ENCODE measurements around the gene HDAC1.

Gene HDAC1

DNA sequence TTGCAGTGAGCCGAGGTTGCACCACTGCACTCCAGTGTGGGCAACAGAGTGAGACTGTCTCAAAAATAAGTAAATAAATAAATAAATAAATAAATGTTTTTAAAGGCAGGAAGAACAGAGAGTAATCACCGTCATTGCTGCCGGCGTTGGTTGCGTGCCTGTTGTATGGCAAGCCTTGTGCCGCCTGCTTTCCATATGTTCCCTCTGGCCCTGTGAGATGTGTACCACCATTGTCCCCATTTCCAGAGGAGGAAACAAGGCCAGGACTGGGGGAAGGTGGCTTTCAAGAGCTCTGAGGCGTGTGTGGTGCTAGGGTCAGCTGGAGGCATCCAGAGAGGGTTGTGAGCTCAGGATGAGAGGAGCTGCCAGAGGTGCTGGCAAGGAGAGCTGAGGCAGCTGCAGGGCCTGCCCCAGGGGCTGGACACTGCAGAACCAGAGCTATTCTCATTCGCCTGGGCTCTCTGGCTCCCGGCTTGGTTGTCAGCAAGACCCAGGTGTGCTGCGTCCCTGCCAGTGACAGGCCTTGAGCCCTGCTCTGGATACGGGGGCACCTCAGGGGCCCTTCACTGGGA is 49.4 kb downstream of the HDAC1 start:
- no peak overlapping the region for H3K4me3 ChIP-seq (ENCODE audit: low read depth, low read length)
- no peaks in the 10 kb centered on the region for H3K27me3 ChIP-seq (ENCODE audit: insufficient read depth, low read length)
- no peak overlapping the region for H3K9ac ChIP-seq (ENCODE audit: low read length)
- no peak overlapping the region for H4K12ac ChIP-seq (ENCODE audit: low read depth, low read length)
- no peak overlapping the region for H3K18ac ChIP-seq (ENCODE audit: low read length)
- no peak overlapping the region for H4K91ac ChIP-seq (ENCODE audit: low read depth, low read length)
- no peak overlapping the region for H3K4me2 ChIP-seq (ENCODE audit: low read length)
- no peak overlapping the region for H2AK5ac ChIP-seq (ENCODE audit: low read length)
- no peak overlapping the region for H2BK120ac ChIP-seq (ENCODE audit: insufficient read depth, low read length, poor library complexity)
- H3K9me3 ChIP-seq (ENCODE audit: insufficient read depth, low read depth, low read length) = no peaks in the 10 kb centered on the region
- peaks cover 16% of the 10 kb centered on the region for H3K79me1 ChIP-seq (ENCODE audit: low read length)
- no peaks in the 10 kb centered on the region for H3K79me2 ChIP-seq (ENCODE audit: control insufficient read depth, insufficient read depth, low read length, poor library complexity)
- H3K4ac ChIP-seq (ENCODE audit: low read depth, low read length) = no peak overlapping the region
- no peak overlapping the region for H4K8ac ChIP-seq (ENCODE audit: low read depth, low read length)
- no peak overlapping the region for H3K14ac ChIP-seq (ENCODE audit: low read length)
- H3K4me1 ChIP-seq (ENCODE audit: control insufficient read depth in 1 of 2, insufficient read depth in 2 of 2, low read length in 2 of 2) = peaks cover 42 to 51% of the 10 kb centered on the region in 2 experiments
- H3K23ac ChIP-seq (ENCODE audit: low read length) = no peak overlapping the region
- H3K36me3 ChIP-seq (ENCODE audit: control insufficient read depth in 1 of 2, insufficient read depth in 2 of 2, low read length in 2 of 2) = no peaks in the 10 kb centered on the region
- H2BK12ac ChIP-seq (ENCODE audit: low read length) = no peak overlapping the region
- H3K27ac ChIP-seq (ENCODE audit: low read depth, low read length) = no peak overlapping the region
- no CpG with 5 or more reads among the region's 11 CpGs for WGBS (ENCODE audit: extremely low coverage, insufficient coverage, insufficient read length)
- H2BK5ac ChIP-seq (ENCODE audit: low read depth, low read length, poor library complexity) = no peak overlapping the region
- DNase-seq = no peak
- no peak overlapping the region for H2AFZ ChIP-seq (ENCODE audit: insufficient read depth, low read length, poor library complexity)

DNA sequence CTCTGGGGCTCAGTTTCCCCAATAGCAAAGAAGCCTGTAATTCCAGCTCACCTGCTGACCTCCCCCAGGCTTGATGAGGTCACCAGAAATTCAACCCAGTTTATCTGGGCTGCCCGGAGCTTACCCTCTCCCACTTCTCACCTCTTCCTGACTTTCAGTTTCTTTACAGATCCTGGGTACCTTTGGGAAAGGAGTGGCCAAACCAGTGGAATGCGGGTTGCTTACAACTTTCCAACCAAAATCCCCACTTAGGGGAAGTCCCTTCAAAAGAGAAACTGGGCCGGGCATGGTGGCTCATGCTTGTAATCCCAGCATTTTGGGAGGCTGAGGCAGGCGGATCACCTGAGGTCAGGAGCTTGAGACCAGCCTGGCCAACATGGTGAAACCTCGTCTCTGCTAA is 50.1 kb downstream of the HDAC1 start:
- no peak overlapping the region for H3K4me3 ChIP-seq (ENCODE audit: low read depth, low read length)
- no peak overlapping the region for H3K4me2 ChIP-seq (ENCODE audit: low read length)
- H2AK5ac ChIP-seq (ENCODE audit: low read length) = no peak overlapping the region
- no peaks in the 10 kb centered on the region for H3K36me3 ChIP-seq (ENCODE audit: control insufficient read depth in 1 of 2, insufficient read depth in 2 of 2, low read length in 2 of 2)
- no peak overlapping the region for H3K9ac ChIP-seq (ENCODE audit: low read length)
- WGBS (ENCODE audit: extremely low coverage, insufficient coverage, insufficient read length) = no CpG with 5 or more reads among the region's 5 CpGs
- DNase-seq = no peak
- H2BK5ac ChIP-seq (ENCODE audit: low read depth, low read length, poor library complexity) = no peak overlapping the region
- H4K12ac ChIP-seq (ENCODE audit: low read depth, low read length) = no peak overlapping the region
- H4K8ac ChIP-seq (ENCODE audit: low read depth, low read length) = no peak overlapping the region
- peaks cover 12% of the 10 kb centered on the region for H3K79me1 ChIP-seq (ENCODE audit: low read length)
- H3K9me3 ChIP-seq (ENCODE audit: insufficient read depth, low read depth, low read length) = no peaks in the 10 kb centered on the region
- no peak overlapping the region for H2BK120ac ChIP-seq (ENCODE audit: insufficient read depth, low read length, poor library complexity)
- peaks cover 39 to 50% of the 10 kb centered on the region in 2 experiments for H3K4me1 ChIP-seq (ENCODE audit: control insufficient read depth in 1 of 2, insufficient read depth in 2 of 2, low read length in 2 of 2)
- no peak overlapping the region for H3K18ac ChIP-seq (ENCODE audit: low read length)
- no peak overlapping the region for H3K14ac ChIP-seq (ENCODE audit: low read length)
- no peak overlapping the region for H3K4ac ChIP-seq (ENCODE audit: low read depth, low read length)
- H3K79me2 ChIP-seq (ENCODE audit: control insufficient read depth, insufficient read depth, low read length, poor library complexity) = no peaks in the 10 kb centered on the region
- H3K27ac ChIP-seq (ENCODE audit: low read depth, low read length) = no peak overlapping the region
- H4K91ac ChIP-seq (ENCODE audit: low read depth, low read length) = no peak overlapping the region
- H2BK12ac ChIP-seq (ENCODE audit: low read length) = no peak overlapping the region
- no peak overlapping the region for H3K23ac ChIP-seq (ENCODE audit: low read length)
- no peaks in the 10 kb centered on the region for H3K27me3 ChIP-seq (ENCODE audit: insufficient read depth, low read length)
- H2AFZ ChIP-seq (ENCODE audit: insufficient read depth, low read length, poor library complexity) = no peak overlapping the region

- Histone ChIP-seq H4K91ac (ENCODE audit: low read depth, low read length) (no peak overlapping the region), H3K14ac (ENCODE audit: low read length) (no peak overlapping the region), H3K79me1 (ENCODE audit: low read length) (peaks cover 12% of the 10 kb centered on the region), H2AK5ac (ENCODE audit: low read length) (no peak overlapping the region), H2BK120ac (ENCODE audit: insufficient read depth, low read length, poor library complexity) (no peak overlapping the region), H3K79me2 (ENCODE audit: control insufficient read depth, insufficient read depth, low read length, poor library complexity) (no peaks in the 10 kb centered on the region), H3K27ac (ENCODE audit: low read depth, low read length) (no peak overlapping the region), H2AFZ (ENCODE audit: insufficient read depth, low read length, poor library complexity) (no peak overlapping the region), H3K9me3 (ENCODE audit: insufficient read depth, low read depth, low read length) (no peaks in the 10 kb centered on the region), H3K4ac (ENCODE audit: low read depth, low read length) (no peak overlapping the region), H2BK5ac (ENCODE audit: low read depth, low read length, poor library complexity) (no peak overlapping the region), H3K23ac (ENCODE audit: low read length) (no peak overlapping the region), H3K36me3 (ENCODE audit: control insufficient read depth in 1 of 2, insufficient read depth in 2 of 2, low read length in 2 of 2) (no peaks in the 10 kb centered on the region), H3K4me2 (ENCODE audit: low read length) (no peak overlapping the region), H3K9ac (ENCODE audit: low read length) (no peak overlapping the region), H4K12ac (ENCODE audit: low read depth, low read length) (no peak overlapping the region), H3K27me3 (ENCODE audit: insufficient read depth, low read length) (no peaks in the 10 kb centered on the region), H3K4me3 (ENCODE audit: low read depth, low read length) (no peak overlapping the region), H4K8ac (ENCODE audit: low read depth, low read length) (no peak overlapping the region), H3K18ac (ENCODE audit: low read length) (no peak overlapping the region), H3K4me1 (ENCODE audit: control insufficient read depth in 1 of 2, insufficient read depth in 2 of 2, low read length in 2 of 2) (peaks cover 35 to 43% of the 10 kb centered on the region in 2 experiments), H2BK12ac (ENCODE audit: low read length) (no peak overlapping the region)
- no CpG with 5 or more reads among the region's 10 CpGs for WGBS (ENCODE audit: extremely low coverage, insufficient coverage, insufficient read length)
- DNase-seq = no peak
These were observed 50.8 kb downstream of the HDAC1 start for GRCh38 chr1:32342704-32343103.

GRCh38 chr1:32345289-32345827 is 53.5 kb downstream of the HDAC1 start:
- no CpG with 5 or more reads among the region's 8 CpGs for WGBS (ENCODE audit: extremely low coverage, insufficient coverage, insufficient read length)
- Histone ChIP-seq H3K4ac (ENCODE audit: low read depth, low read length) (no peak overlapping the region), H3K23ac (ENCODE audit: low read length) (no peak overlapping the region), H3K36me3 (ENCODE audit: control insufficient read depth in 1 of 2, insufficient read depth in 2 of 2, low read length in 2 of 2) (no peaks in the 10 kb centered on the region), H3K79me1 (ENCODE audit: low read length) (no peaks in the 10 kb centered on the region), H2AK5ac (ENCODE audit: low read length) (no peak overlapping the region), H4K12ac (ENCODE audit: low read depth, low read length) (no peak overlapping the region), H2BK12ac (ENCODE audit: low read length) (no peak overlapping the region), H3K18ac (ENCODE audit: low read length) (no peak overlapping the region), H3K9me3 (ENCODE audit: insufficient read depth, low read depth, low read length) (no peaks in the 10 kb centered on the region), H3K4me3 (ENCODE audit: low read depth, low read length) (no peak overlapping the region), H3K14ac (ENCODE audit: low read length) (no peak overlapping the region), H3K27ac (ENCODE audit: low read depth, low read length) (no peak overlapping the region), H3K4me1 (ENCODE audit: control insufficient read depth in 1 of 2, insufficient read depth in 2 of 2, low read length in 2 of 2) (peaks cover 17 to 23% of the 10 kb centered on the region in 2 experiments), H2BK5ac (ENCODE audit: low read depth, low read length, poor library complexity) (no peak overlapping the region), H2AFZ (ENCODE audit: insufficient read depth, low read length, poor library complexity) (no peak overlapping the region), H4K91ac (ENCODE audit: low read depth, low read length) (no peak overlapping the region), H3K27me3 (ENCODE audit: insufficient read depth, low read length) (no peaks in the 10 kb centered on the region), H4K8ac (ENCODE audit: low read depth, low read length) (no peak overlapping the region), H3K9ac (ENCODE audit: low read length) (no peak overlapping the region), H3K79me2 (ENCODE audit: control insufficient read depth, insufficient read depth, low read length, poor library complexity) (no peaks in the 10 kb centered on the region), H2BK120ac (ENCODE audit: insufficient read depth, low read length, poor library complexity) (no peak overlapping the region), H3K4me2 (ENCODE audit: low read length) (no peak overlapping the region)
- DNase-seq = no peak
